Bronchial epithelial cell (primary cell): ENCODE results near the gene EPHB1. TPM values are rescaled to one million over a fixed set of nuclear protein-coding genes. Genes with fewer than 3 reads are reported as not detected.

Experiments used
- DNase-seq: peaks from one replicate; pipeline ENCODE4 v3.0.0-alpha.2; 2010; ENCODE audit warnings: low read depth
- FAIRE-seq: peaks from 2 replicates; lab custom pipeline; 2011; peaks lifted over from hg19 to GRCh38; lab: Jason Lieb, UNC
- H3K27me3 ChIP-seq: 2 replicates; pipeline ENCODE4 v1.5.1; 2011; ENCODE audit warnings: low read length; ENCODE audit not compliant: control insufficient read depth, insufficient read depth
- H3K36me3 ChIP-seq: 2 replicates; pipeline ENCODE4 v1.5.1; 2011; ENCODE audit warnings: low read length; ENCODE audit not compliant: control insufficient read depth, insufficient read depth
- H3K4me3 ChIP-seq: 2 replicates; pipeline ENCODE4 v1.5.1; 2011; ENCODE audit warnings: mild to moderate bottlenecking, low read depth, low read length, control low read depth
- total RNA-seq: library from RNA; depleted of rRNA; stranded (reverse); fragments of >200 nt; gene quantifications from 2 replicates; pipeline ENCODE4 v1.2.1, GENCODE V29; 2014
- TF ChIP-seq, protein P1 (sequence below): IDR thresholded peaks from 2 replicates; pipeline ENCODE4 v1.5.1; 2011; ENCODE audit warnings: mild to moderate bottlenecking, moderate library complexity, low read length, control low read depth, inconsistent platforms; ENCODE audit not compliant: insufficient read depth, severe bottlenecking

EPHB1 gene
- total RNA-seq, 1 donor from 2014 or later, result under 0.01 TPM

- TF ChIP-seq, protein P1, sequence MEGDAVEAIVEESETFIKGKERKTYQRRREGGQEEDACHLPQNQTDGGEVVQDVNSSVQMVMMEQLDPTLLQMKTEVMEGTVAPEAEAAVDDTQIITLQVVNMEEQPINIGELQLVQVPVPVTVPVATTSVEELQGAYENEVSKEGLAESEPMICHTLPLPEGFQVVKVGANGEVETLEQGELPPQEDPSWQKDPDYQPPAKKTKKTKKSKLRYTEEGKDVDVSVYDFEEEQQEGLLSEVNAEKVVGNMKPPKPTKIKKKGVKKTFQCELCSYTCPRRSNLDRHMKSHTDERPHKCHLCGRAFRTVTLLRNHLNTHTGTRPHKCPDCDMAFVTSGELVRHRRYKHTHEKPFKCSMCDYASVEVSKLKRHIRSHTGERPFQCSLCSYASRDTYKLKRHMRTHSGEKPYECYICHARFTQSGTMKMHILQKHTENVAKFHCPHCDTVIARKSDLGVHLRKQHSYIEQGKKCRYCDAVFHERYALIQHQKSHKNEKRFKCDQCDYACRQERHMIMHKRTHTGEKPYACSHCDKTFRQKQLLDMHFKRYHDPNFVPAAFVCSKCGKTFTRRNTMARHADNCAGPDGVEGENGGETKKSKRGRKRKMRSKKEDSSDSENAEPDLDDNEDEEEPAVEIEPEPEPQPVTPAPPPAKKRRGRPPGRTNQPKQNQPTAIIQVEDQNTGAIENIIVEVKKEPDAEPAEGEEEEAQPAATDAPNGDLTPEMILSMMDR, result no peak
- no peaks in the 10 kb centered on the region for H3K27me3 ChIP-seq
- no peak overlapping the region for H3K4me3 ChIP-seq
- FAIRE-seq (no peak), DNase-seq (no peak)
- H3K36me3 ChIP-seq, result no peaks in the 10 kb centered on the region
Observed at GRCh38 chr3:135260025-135260424, 465.0 kb downstream of the EPHB1 start.

DNA sequence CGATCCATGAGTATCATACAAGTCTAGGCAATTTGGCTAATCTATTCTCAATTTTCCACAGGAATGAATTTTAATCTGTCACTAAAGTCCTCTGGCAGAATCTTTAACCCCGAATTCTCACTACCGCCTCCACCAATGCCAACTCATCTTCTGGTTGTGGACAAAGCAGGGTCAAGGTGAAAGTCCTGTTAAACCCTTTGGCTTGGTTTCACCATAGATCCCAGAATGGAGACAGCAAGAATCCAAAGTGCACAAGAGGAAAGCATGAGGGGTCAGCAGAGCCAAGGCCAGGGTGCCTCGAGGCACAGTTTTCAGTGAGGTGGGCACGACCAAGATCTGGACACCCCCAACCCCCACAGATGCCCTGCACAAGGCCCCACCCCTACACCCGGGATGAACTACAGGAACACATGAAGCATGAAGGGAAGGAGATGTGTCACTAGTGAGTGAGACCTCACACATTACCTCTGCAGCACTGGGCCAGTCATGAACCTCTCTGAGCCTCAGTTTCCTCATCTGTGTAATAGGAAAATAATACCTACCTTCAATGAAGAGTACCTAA, 466.2 kb downstream of the EPHB1 start:
- Histone ChIP-seq H3K27me3 (no peaks in the 10 kb centered on the region), H3K36me3 (no peaks in the 10 kb centered on the region), H3K4me3 (no peak overlapping the region)
- DNase-seq, result no peak
- no peak for FAIRE-seq
- TF ChIP-seq, protein P1, result no peak

- H3K36me3 ChIP-seq, result no peaks in the 10 kb centered on the region
Observed at GRCh38 chr3:135261916-135262315, 466.9 kb downstream of the EPHB1 start.

DNA sequence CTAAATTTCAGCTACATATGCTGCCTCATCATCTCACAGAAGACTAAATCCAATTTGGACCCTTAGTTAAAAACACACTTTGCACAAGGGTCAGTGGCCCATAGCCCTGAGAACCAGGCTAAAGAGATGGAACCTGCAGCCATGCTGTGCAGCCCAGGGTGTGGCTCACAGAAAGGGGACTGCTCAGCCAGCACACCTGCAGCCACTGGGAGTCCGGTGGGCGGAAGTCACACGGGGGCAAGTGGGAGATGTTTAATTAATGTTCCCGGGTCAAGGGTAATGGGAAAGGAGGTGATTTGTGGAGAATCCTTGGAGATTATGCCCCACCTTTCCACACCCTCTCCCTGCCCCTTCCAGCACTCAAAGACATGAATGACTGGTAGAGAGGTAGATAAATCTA, 467.4 kb downstream of the EPHB1 start:
- no peak overlapping the region for H3K4me3 ChIP-seq
- FAIRE-seq (no peak), DNase-seq (no peak)
- TF ChIP-seq, protein P1, result no peak
- H3K36me3 ChIP-seq, result no peaks in the 10 kb centered on the region
- no peaks in the 10 kb centered on the region for H3K27me3 ChIP-seq

More at GRCh38 chr3:135261916-135262315, 466.9 kb downstream of the EPHB1 start:
- no peak for FAIRE-seq
- H3K27me3 ChIP-seq, result no peaks in the 10 kb centered on the region
- DNase-seq, result no peak
- TF ChIP-seq, protein P1, result no peak
- no peak overlapping the region for H3K4me3 ChIP-seq

DNA sequence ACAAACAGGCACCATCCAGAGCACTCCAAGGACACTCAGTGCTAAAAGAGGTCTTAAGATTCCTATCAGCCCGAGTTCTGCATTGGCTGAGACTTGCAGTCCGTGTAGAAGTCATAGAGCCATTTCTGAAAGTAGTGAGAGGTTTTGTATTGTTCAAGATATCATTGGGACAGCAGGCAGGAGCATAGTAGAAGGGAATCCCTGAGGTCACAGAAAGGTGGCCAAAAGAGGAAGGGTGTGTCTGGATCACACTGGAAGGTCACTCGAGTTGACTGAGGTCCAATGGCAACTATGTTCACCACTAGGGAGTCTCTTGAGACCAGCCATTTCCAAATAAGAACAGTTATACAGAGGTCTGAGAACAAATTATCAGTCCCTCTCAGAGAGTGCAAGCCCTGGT, 468.3 kb downstream of the EPHB1 start:
- Histone ChIP-seq H3K27me3 (no peaks in the 10 kb centered on the region), H3K36me3 (no peaks in the 10 kb centered on the region), H3K4me3 (no peak overlapping the region)
- TF ChIP-seq, protein P1, result no peak
- no peak for DNase-seq
- no peak for FAIRE-seq

GRCh38 chr3:135267487-135267886, 472.4 kb downstream of the EPHB1 start:
- TF ChIP-seq, protein P1, result no peak
- Histone ChIP-seq H3K36me3 (no peaks in the 10 kb centered on the region), H3K4me3 (no peak overlapping the region), H3K27me3 (no peaks in the 10 kb centered on the region)
- FAIRE-seq, result no peak
- no peak for DNase-seq
